ENCODE data around the gene BICD1.
A peak's percentile ranks its signal among the peaks of the same experiment; 100 is the strongest.

BICD1 gene

DNA sequence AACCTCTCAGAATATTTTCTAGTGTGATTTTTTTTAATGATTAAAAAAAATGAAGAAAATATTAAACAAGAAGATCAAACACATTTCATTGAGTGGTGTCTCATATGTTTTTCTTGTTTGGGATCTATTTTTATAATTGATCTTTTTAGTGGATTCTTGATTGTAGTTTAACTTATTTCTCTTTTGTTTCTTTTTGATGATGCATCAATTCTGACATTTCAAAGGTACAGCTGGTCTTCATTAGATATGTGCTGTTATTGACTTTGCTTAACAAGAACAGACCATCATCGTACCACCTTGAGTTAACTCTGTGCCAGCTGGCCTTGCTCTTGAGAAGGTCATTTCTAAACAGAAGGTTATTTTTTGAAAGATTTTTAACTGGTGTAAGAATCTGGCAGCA lies 246.9 kb downstream of the BICD1 start:
- no peak for DNase-seq (ENCODE audit: low read depth)

DNA sequence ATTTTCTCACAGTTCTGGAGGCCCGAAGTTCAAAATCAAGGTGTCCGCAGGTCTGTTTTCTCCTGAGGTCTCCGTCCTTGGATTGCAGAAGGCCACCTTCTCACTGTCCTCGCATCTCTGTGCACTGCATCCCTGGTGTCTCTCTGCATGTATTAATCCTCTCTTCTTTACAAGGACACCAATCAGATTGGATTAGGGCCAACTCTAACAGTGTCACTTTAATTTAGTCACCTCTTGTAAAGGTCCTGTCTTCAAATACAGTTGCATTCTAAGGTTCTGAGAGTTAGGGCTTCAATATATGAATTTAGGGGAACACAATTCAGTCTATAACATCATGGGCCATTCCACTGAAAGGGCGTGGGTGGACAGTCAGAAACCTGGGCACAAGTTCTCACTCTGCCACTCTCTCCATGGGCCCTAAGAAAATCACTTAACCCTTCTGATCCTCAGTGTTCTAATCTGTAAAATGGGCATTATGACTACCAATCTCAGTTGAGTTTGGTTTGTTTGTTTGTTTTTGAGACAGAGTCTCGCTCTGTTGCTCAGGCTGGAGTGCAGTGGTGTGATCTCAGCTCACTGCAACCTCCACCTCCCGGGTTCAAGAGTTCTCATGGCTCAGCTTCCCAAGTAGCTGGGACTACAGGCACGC lies 251.1 kb downstream of the BICD1 start:
- DNase-seq (ENCODE audit: low read depth), result no peak

DNA sequence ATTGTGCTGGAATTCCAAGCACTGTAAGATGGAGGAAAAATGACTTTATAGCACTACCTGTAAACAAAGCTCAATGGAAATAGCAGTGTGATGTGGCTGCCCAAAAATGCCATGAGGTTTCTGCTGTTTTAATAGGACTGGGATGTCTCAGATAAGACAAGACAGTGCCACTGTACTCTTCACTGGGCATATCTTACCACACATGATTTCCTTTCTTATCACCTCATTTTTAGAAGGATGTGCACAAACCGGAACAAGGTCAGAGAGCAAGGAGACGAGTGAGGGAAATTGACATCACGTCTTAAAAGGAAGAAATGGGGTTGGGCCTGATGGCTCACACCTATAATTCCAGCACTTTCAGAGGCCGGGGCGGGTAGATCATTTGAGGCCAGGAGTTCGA lies 254.3 kb downstream of the BICD1 start:
- no peak for DNase-seq (ENCODE audit: low read depth)

DNA sequence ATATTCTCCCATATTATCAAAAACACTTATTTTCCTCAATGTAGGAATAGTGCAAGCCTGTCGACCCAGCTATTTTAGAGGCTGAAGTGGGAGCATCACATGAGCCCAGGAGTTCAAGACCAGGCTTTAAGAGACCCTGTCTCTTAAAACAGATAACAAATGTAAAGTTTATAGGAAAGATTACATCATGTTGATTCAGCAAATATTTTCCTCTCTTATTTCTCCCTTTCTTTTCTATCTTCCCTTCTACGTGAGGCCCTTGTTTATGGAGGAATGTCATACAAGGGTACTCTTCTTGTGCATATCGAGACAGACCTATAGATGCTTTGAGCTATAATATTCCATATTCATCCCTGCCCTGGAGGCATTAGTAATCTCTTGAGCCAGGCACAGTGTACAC lies 256.2 kb downstream of the BICD1 start:
- no peak for DNase-seq (ENCODE audit: low read depth)

DNA sequence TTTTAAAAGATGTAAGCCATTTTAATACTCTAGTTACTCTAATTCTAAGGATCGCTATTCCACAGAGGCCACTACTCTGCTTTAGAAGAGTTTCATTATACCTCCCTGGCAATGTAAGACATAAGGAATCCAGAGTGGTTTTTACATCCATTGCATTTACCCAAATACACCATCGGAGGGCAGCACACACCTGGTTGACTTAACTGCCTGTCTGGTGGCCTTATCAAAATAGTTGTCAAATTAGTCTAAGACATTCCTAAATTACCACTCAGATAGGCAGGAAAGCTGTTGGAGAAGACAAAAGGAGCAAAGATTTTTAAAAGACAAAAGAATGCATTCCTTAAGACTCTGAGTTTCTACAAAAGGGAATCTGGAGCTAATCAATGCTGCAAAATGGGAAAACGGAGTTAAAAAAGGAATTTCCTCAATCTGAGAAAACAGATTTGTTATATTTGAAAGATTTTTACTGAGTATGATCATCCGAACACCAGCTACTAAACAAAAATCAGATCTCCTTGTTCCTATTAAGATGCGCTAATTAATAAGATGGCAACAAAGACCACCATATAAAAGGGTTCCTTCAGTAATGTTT lies 258.9 kb downstream of the BICD1 start:
- peak; percentile 13 for DNase-seq (ENCODE audit: low read depth)

DNA sequence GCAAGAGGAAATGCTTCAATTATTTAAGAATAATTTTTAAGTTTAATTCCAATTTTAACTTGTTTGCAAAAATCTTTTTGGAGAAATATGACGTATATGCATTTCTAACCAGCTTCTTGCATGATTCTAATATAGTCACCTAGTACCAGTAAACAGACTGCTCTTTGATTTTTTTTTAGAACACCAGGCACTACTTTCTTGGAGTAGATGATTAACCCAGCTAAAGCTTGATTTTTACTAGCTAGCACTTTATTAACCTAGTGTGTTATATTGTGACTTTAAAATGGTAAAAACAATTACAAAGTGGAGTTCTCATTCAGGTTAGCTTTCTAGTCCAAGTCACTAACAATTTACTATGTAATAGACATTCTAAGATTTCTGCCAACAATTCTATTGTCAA lies 260.1 kb downstream of the BICD1 start:
- no peak for DNase-seq (ENCODE audit: low read depth)

DNA sequence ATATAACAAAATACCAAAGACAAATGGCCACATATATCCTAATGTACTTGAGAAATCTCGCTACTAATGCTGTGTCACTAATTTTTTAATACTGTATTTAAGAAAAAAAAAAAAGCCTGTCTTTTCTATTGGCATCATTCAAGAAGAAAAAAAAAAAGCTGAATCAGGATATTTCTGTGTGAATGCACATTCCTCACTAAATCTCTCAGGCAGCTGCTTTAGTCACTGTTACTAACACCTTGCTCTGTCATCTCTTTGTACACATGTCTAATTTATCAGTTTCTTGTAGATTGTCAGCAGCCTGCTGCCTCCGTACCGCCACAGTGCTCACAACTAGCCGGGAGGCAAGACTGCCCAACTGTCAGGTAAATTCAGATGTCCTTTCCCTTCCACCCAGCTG lies 260.7 kb downstream of the BICD1 start:
- DNase-seq (ENCODE audit: low read depth), result no peak

DNA sequence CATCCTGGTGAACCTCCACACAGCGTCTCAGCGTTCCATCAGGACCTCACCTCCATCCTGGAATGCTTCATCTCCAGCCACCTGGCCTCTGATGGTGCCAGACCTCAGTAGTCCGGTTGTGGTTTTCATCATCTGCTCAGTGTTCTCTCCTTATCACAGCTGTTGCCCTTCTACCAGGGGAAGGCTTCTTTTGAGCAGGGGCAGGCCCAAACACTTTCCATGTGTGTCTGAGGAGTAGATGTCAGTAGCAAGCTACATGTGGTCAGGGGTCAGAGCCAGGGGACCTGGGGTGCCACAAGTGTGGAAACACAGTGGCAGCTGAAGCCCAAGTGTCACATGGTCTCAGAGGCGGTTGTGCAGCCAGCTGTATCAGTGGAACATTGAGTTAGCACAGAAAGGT lies 262.6 kb downstream of the BICD1 start:
- DNase-seq (ENCODE audit: low read depth), result no peak

DNA sequence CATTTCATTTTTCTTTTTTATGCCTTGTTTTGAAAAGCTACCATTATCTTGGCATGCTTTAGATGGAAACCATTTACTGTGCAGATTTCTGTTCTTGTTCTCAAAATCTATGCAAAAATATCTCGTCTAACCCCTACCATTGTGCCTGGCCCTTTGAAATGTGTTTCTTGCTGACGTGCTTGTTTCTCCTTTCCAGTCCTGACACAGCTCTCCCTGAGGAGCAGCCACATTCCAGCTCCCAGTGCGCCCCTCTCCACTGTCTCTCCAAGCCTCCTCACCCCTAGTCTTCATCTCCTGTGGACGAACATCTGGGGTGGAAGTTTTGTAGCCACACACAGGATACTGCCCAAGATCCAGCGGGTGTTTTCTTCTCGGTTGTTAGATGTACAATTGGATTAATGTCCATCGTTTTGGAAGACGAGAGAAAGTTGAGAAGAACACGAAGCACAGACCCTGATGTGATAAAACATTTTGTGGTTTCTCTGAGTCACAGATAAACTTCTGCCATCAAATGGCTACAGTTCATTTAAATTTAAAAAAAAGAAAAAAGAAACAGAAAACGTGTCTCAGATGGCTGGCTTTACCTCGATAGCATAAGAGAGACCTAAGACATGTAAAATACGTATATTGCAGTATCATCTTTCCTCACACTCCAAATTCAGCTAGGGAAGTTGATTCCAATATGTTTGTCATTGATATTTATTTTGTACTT lies 270.9 kb downstream of the BICD1 start:
- DNase-seq (ENCODE audit: low read depth), result no peak

DNA sequence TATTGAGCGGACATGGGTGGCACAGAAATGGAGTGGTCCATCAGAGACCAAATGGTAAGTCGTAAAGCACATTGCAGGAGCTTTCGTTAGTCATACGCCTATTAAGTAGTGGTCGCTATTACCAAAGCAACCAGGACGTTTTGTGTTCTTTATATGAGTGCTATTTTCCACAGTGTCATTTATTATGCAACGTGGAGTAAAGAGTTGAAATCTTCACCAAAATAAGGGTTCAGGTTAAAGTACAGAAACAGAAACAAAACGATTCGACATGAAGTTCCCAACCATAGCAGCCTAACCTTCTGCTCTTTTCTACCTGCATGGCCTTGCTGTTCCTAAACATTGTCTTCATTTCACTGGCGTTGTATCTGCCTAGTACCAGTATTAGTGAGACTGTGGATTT lies 272.6 kb downstream of the BICD1 start:
- DNase-seq (ENCODE audit: low read depth), result no peak

DNA sequence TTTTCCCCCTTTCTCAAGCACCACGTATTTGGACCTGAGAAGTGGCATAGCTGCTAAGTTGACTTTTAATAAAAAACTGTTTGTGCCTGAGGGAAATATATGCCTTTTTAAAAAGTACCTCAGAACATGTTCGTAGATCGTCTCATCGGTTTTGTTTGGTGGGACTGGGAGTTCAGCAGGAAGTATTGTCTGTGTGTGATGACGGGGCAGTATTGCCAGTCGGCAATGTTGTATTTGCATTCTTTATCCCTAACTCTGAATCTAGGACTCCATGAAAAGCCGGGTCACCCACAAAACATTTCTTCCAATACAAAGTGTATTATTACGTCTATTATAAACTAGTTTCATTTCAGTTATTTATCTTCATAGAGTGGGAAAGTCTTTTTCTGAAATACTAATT lies 273.0 kb downstream of the BICD1 start:
- no peak for DNase-seq (ENCODE audit: low read depth)

DNA sequence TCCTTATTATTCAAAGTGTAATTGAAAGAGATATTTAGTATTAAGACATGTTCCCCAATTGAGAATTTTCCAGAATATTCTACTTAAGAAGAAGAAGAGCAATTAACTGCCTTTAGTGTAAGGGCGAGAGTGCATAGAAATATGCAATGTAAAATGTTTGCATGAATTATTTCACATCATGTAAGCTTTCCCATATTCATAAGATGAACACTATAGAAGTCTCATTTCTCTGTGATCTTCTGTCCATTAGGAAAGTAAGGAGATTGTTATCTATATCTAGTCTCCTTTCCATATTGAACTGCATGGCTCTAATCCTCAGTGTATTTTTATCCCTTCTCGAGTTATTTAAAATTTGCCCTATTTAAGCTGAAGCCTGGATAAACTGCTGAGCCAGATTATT lies 275.6 kb downstream of the BICD1 start:
- no peak for DNase-seq (ENCODE audit: low read depth)

DNA sequence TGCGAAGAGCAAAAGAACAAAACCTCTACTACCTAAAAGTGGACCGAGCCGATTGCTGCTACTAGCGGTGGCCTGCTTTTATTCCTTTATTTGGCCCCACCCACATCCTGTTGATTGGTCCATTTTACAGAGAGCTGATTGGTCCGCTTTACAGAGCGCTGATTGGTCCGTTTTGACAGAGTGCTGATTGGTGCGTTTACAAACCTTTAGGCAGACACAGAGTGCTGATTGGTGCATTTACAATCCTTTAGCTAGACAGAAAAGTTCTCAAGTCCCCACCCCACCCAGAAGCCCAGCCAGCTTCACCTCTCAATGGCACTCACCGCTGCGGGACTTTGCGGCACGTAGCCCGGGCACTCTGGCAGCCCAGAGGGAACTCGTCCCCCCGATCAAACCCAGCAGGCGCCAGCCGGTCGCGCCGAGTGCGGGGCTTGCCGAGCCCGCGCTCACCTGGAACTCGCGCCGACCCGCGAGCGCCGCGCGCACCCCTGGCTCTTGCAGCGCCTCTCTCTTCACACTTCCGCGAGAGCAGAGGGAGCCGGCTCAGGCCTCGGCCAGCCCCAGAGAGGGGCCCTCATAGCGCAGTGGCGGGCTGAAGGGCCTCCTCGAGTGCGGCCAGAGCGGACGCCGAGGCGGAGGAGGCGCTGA lies 284.0 kb downstream of the BICD1 start:
- DNase-seq (ENCODE audit: low read depth), result no peak

DNA sequence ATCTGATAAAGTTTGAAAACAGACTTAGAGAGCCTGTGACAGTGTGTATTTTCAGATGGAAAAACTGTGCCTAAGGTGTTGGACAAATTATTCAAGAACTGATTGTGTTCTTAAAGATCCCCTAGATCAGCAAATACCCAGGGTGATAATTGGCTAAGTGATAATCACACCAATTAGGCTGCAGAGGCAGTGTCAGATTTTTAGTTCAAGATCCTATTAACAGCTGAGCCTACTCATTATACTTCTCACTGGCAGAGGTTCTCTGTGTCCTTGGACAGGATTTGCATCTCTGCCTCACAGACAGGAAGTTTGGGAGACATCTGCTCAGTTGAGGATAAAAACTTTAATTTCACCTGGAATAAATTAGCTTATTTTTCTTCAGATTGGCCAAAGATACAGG lies 288.4 kb downstream of the BICD1 start:
- DNase-seq (ENCODE audit: low read depth), result no peak

DNA sequence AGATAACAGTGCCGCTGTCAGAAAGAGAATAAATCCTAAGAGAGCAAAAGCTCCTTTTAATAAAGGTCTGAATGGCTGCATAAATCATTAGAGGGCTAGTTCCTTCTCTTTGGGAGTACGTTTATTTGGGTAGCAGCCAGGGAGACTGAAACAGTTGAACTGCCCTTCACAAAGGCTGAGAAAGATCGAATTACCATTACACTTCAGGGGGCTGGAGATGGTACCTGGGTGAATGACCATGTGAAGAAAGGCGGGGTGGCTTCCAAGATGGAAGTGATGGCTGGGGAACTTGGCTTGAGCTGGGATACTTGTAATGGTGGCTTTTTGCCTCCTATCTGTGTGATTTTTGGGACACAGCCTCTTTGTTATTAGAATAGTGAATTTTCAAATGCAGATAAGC lies 291.0 kb downstream of the BICD1 start:
- DNase-seq (ENCODE audit: low read depth), result no peak

DNA sequence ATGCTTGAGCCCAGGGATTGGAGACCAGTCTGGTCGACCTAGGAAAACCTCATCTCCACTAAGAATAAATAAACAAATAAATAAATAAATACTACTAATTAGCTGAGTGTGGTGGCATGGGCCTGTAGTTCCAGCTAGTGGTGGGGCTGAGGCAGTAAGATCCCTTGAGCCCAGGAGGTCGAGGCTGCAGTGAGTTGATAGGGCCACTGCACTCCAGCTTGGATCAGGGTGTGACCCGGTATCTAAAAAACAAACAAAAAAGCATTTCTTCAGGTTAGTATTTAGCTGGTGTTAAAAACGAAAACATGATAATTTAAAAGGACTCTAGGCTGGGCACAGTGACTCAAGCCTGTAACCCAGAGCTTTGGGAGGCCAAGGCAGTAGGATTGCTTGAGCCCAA lies 291.5 kb downstream of the BICD1 start:
- no peak for DNase-seq (ENCODE audit: low read depth)

DNA sequence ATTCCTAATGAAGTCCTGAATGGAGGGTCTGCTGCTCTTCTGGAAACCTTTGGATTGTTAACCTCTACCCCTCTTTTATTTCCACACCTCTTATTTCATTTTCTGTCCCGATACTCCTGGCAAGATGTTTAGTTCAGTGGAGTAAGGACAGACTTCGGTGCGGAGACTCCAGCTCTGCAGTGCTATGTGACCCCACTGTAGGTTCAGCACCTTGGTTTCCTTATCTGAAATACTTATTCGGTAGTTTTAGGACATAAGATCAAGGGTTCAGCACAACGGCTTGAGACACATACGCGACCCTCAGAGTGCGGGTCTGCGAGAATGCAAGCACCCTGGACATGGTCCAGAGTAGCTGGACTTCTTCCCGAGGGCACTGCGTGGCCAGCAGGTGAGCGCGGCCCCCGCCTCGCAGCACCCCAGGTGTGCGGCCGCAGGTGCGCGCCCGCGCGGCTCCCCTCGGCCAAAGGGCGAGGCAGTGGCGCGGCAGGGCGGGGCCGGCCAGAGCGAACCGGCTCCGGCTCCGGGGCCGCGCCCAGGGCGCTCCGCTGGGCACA lies 292.2 kb downstream of the BICD1 start:
- no peak for DNase-seq (ENCODE audit: low read depth)

DNA sequence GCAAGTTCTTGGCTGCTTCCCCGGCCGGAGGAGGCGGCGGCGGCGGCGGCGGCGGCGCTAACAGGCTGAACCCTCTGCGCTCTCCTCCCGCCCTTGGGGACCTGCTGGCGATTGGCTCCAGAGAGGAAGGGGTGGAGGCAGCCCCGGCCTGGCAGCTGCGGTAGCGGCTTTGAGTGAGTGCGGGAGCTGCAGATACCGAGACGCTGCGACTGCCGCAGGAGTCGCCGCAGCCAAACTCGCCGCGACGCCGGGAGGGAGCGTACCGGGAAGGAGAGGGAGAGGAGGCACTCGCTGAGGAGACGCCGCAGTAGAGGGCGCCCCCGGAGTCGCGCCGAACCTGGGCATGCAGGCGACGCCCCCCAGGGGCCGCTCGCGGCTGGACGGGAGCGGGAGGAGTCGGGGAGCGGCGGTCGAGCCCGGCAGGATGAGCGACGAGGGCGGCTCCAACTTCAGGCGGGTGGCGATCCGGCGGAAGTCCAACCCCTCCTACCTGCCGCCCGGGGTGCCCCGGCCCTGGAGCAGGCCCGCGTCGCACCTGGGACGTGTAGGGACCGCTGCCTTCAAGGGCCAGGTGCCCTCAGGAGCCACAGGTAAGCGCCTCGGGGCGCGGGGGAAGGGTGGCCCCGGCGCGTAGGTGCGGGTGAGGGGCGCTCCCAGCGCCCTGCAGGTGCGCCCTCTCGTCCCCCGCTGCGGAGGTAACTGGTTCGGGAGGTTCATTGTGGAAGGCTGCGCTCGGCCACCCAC lies 292.9 kb downstream of the BICD1 start, which contains the start of gene FGD4:
FGD4 (plus strand) TSS at position 189 of the 744 bp plus-strand sequence.
- DNase-seq (ENCODE audit: low read depth), result peak; percentile 43

DNA sequence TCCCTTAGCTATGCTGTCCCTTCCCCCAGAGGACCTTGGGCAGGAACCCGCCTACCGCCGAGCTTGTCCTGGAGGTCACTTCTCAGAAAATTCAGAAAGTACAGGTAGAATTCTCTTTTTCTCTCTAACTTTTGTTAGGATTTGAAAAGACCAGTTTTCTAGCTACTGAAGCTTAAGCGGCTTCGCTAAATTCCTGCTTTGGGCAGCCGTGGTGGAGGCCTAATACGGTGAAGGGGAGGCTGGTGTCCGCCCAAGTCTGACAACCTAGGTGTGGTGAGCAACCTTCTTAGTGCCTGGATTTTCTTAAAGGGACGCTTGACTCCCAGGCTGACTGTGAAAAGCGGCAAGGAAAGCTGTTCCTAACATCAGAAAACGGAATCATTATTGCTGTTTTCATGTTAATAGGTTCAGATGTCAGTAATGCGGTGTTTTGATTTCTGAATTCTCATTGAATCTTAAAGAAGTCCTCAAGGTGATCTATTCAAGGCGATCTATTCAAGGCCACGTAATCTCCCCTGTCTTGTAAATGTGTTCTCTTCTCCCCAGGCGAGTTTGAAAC lies 293.5 kb downstream of the BICD1 start:
- DNase-seq (ENCODE audit: low read depth), result no peak

DNA sequence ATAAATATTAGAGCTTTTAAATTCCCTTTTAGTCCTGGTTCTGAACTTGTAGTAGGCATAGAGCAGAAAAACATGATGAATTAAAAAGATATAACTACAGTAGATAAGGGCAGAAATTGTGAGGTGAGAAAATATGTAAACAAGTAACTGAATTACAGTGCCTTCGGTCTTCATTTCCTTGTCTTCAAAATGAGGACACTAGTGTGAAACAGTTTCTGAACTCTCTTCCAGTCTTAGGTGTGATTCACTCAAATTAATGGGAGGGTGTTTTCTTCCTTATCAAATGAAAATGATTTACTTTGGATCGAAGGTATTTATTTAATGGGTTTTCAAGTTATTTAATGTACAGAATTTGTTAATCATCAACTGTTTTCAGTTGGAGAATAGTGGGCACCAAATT lies 294.2 kb downstream of the BICD1 start:
- no peak for DNase-seq (ENCODE audit: low read depth)

DNA sequence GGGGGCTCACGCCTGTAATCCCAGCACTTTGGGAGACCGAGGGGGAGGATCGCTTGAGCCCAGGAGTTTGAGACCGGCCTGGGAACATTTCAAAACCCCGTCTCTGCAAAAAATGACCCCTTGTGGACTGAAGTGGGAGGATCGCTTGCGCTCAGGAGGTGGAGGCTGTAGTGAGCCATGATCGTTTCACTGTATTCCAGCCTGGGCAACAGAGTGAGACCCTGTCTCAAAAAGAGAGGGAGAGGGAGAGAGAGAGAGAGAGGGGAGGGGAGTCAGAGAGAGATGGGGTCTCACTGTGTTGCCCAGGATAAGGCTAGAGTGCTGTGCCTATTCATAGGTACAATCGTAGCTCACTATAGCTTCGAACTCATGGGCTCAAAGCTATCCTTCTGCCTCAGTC lies 295.5 kb downstream of the BICD1 start:
- DNase-seq (ENCODE audit: low read depth), result no peak

DNA sequence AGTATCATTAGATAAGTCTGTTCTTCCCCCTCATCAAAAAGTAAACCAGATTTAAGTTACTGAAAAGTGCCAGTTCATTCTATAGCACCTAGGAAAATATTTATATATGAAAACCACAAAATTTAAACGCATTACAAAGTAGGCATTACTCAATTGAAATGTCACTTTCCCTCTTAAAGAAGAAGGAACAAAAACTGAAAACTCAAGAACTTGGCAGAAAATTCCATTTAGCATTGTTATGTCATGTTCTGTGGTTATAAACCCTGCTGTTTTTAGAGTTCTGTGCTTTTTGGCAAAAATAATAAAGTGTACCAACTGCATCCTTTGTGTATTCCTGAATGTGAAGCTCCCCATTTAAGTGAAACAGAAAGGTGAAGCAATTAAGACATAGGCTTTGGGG lies 296.3 kb downstream of the BICD1 start:
- no peak for DNase-seq (ENCODE audit: low read depth)
